ENCODE measurements around the gene TRDN. TPM values are rescaled to one million over a fixed set of nuclear protein-coding genes. Genes with fewer than 3 reads are reported as not detected.
"Not testable (repeated sequence)": the region's sequence is repeated elsewhere in the genome, so short reads cannot be mapped to it uniquely, and the experiment has no call there.

Gene TRDN
- total RNA-seq, 2 donors from 2014 or later = not detected

DNA sequence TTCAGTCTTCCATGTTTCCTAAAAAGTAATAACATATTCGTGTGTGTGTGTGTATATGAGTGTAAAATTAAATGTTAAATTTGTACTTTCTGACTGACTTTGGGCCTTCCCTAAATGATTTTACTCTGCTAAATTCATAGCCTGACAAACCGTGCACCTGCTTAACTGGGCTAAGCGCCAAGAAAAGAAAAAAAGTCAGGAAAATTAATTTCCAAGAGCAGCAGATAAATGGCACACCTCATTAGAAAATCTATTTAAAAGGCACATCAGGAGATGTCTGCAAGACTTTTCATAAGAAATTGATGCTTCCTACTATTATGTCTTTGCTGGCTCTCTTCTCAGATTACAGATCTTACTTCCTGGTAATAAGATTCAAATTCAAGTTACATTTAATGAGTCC lies 72.4 kb downstream of the TRDN start:
- no peak for ATAC-seq
- DNase-seq = no peak
- intact Hi-C loops (cut with DNase I) = no loop called here
- no peaks in the 10 kb centered on the region for H3K27me3 ChIP-seq
- WGBS, 2 donors = 16 to 18% methylated on average over 3 of the region's 3 CpGs
- no peaks in the 10 kb centered on the region for H3K4me1 ChIP-seq
- H3K4me3 ChIP-seq = no peak overlapping the region
- TF ChIP-seq POLR2A (IDR thresholded peaks at IDR 0.05) = no peak
- TF ChIP-seq, protein P1, sequence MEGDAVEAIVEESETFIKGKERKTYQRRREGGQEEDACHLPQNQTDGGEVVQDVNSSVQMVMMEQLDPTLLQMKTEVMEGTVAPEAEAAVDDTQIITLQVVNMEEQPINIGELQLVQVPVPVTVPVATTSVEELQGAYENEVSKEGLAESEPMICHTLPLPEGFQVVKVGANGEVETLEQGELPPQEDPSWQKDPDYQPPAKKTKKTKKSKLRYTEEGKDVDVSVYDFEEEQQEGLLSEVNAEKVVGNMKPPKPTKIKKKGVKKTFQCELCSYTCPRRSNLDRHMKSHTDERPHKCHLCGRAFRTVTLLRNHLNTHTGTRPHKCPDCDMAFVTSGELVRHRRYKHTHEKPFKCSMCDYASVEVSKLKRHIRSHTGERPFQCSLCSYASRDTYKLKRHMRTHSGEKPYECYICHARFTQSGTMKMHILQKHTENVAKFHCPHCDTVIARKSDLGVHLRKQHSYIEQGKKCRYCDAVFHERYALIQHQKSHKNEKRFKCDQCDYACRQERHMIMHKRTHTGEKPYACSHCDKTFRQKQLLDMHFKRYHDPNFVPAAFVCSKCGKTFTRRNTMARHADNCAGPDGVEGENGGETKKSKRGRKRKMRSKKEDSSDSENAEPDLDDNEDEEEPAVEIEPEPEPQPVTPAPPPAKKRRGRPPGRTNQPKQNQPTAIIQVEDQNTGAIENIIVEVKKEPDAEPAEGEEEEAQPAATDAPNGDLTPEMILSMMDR (IDR thresholded peaks at IDR 0.05) = no peak
- no peaks in the 10 kb centered on the region for H3K9me3 ChIP-seq
- no peaks in the 10 kb centered on the region for H3K36me3 ChIP-seq (replicated peaks in 1 of 2; ENCODE audit: insufficient read depth in 1 of 2, low read depth in 2 of 2)
- no peak overlapping the region for H3K27ac ChIP-seq

DNA sequence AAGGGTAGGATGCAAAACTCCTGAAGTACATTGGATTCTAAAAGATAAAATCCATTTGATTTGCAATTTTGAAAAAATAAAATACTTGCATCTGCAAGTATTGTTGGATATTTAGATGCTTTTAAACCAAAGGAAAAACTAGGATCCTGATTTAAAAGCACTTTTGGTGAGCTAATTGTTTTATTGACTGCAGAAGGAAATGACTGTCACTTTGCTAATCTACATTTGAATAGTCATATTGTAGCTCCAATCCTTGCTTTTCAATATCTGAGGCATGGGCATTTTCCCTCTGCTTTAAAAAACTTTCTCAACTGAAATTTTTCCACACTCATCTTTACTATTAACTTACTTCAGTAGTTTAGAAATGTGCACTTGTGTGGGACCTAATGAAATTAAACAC lies 74.1 kb downstream of the TRDN start:
- H3K4me3 ChIP-seq = no peak overlapping the region
- no peak for DNase-seq
- no peaks in the 10 kb centered on the region for H3K9me3 ChIP-seq
- H3K36me3 ChIP-seq (replicated peaks in 1 of 2; ENCODE audit: insufficient read depth in 1 of 2, low read depth in 2 of 2) = no peaks in the 10 kb centered on the region
- ATAC-seq = no peak
- no peak overlapping the region for H3K27ac ChIP-seq
- H3K27me3 ChIP-seq = no peaks in the 10 kb centered on the region
- intact Hi-C loops (cut with DNase I) = no loop called here
- TF ChIP-seq POLR2A (IDR thresholded peaks at IDR 0.05) = no peak
- TF ChIP-seq, protein P1 (IDR thresholded peaks at IDR 0.05) = no peak
- no peaks in the 10 kb centered on the region for H3K4me1 ChIP-seq

GRCh38 chr6:123562264-123562663 lies 74.5 kb downstream of the TRDN start:
- DNase-seq (no peak), ATAC-seq (no peak)
- Histone ChIP-seq H3K4me1 (no peaks in the 10 kb centered on the region), H3K9me3 (no peaks in the 10 kb centered on the region), H3K4me3 (no peak overlapping the region), H3K36me3 (replicated peaks in 1 of 2; ENCODE audit: insufficient read depth in 1 of 2, low read depth in 2 of 2) (no peaks in the 10 kb centered on the region), H3K27ac (no peak overlapping the region), H3K27me3 (no peaks in the 10 kb centered on the region)
- no peak for TF ChIP-seq POLR2A (IDR thresholded peaks at IDR 0.05)
- TF ChIP-seq, protein P1 (IDR thresholded peaks at IDR 0.05) = no peak
- intact Hi-C loops (cut with DNase I) = no loop called here
- 80 to 82% methylated on average over 1 of the region's 1 CpG for WGBS, 2 donors

DNA sequence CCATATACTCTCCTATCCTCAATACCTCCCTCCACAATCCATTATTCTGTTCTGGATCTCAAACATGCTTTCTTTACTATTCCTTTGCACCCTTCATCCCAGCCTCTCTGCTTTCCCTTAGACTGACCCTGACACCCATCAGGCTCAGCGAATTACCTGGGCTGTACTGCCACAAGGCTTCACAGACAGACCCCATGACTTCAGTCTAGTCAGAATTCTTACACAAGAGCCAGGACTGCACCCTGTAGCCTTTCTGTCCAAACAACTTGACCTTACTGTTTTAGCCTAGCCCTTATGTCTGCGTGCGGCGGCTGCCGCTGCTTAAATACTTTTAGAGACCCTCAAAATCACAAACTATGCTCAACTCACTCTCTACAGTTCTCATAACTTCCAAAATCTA lies 76.9 kb downstream of the TRDN start:
- H3K27ac ChIP-seq; H3K27me3 ChIP-seq; H3K9me3 ChIP-seq; ATAC-seq; intact Hi-C loops (cut with DNase I); H3K36me3 ChIP-seq (replicated peaks in 1 of 2; ENCODE audit: insufficient read depth in 1 of 2, low read depth in 2 of 2); H3K4me1 ChIP-seq; H3K4me3 ChIP-seq; DNase-seq: not testable (repeated sequence)
- WGBS, 2 donors = 81 to 86% methylated on average over 5 of the region's 5 CpGs

DNA sequence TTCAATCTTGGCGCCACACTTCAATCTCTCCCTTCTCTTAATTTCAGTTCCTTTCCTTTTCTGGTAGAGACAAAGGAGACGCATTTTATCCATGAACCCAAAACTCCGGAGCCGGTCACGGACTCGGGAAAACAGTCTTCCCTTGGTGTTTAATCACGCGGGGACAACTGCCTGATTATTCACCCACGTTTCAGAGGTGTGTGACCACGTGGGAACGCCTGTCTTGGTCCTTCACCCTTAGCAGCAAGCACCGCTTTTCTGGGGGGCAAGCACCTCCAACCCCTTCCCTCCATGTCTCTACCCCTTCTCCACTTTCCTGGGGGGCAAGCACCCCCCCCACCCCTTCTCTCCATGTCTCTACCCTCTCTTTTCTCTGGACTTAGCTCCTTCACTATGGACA lies 79.3 kb downstream of the TRDN start:
- H3K27ac ChIP-seq; H3K4me3 ChIP-seq; H3K36me3 ChIP-seq (replicated peaks in 1 of 2; ENCODE audit: insufficient read depth in 1 of 2, low read depth in 2 of 2); H3K4me1 ChIP-seq; DNase-seq; intact Hi-C loops (cut with DNase I); H3K27me3 ChIP-seq; H3K9me3 ChIP-seq; ATAC-seq: not testable (repeated sequence)
- 72 to 84% methylated on average over 12 of the region's 12 CpGs for WGBS, 2 donors

GRCh38 chr6:123551939-123552707 lies 84.6 kb downstream of the TRDN start:
- no peaks in the 10 kb centered on the region for H3K27me3 ChIP-seq
- TF ChIP-seq, protein P1 (IDR thresholded peaks at IDR 0.05) = no peak
- no peak for TF ChIP-seq POLR2A (IDR thresholded peaks at IDR 0.05)
- no peak overlapping the region for H3K27ac ChIP-seq
- H3K4me3 ChIP-seq = no peak overlapping the region
- intact Hi-C loops (cut with DNase I) = no loop called here
- no peaks in the 10 kb centered on the region for H3K36me3 ChIP-seq (replicated peaks in 1 of 2; ENCODE audit: insufficient read depth in 1 of 2, low read depth in 2 of 2)
- no peaks in the 10 kb centered on the region for H3K9me3 ChIP-seq
- no peak for ATAC-seq
- 39 to 50% methylated on average over 4 of the region's 4 CpGs for WGBS, 2 donors
- no peaks in the 10 kb centered on the region for H3K4me1 ChIP-seq
- DNase-seq = no peak

All from body of pancreas (tissue), 4 donors.